Erythroblast (primary cell): Measurements from ENCODE around the gene CELF2.
A peak's percentile ranks its signal among the peaks of the same experiment; 100 is the strongest.

Experiments
- DNase-seq, 2 experiments: peaks; one replicate each; lab custom pipeline; 2025; lab: John Stamatoyannopoulos, UW
- GATA1 ChIP-seq: IDR thresholded peaks from 2 replicates; pipeline ENCODE4 v1.6.1; 2011; ENCODE audit warnings: low read depth, mild to moderate bottlenecking, control low read depth, low read length, moderate library complexity
- POLR2A ChIP-seq: IDR thresholded peaks from 2 replicates; pipeline ENCODE4 v1.6.1; 2011; ENCODE audit warnings: mild to moderate bottlenecking, low read length

The CELF2 gene

DNA sequence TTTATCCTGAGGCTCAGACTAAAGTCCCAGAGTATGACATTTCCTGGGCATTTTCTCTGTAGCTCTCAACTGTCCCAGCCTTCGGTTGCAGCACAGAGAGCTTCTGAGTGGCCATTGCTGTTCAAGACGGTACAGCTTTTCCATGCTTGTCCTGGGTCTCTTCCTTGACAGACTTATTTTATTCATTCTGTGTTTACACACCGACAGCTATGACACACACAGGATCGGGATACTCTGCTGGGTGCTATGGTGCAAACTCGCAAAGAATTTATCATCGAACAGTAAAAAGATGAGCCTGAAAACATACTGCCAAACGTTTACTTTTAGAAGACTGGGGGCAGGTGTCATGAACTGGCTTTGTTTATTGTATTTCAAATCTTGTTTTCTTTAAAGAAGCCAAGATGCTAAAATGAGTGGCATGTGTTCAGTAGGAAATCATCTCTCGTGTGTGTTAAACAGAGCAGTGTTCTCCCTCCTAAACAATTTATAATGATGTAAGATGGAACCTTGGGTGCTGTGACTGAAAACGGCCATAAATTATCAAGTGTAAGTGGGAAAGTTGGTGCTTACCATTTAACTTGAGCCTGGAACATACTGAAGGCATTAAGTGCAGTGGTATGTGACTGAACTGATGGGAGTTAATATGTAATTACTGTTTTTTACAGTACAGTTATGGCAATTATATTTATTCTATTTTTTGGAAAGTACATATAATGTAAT, 120.8 kb downstream of the CELF2 start:
- no peak for DNase-seq

DNA sequence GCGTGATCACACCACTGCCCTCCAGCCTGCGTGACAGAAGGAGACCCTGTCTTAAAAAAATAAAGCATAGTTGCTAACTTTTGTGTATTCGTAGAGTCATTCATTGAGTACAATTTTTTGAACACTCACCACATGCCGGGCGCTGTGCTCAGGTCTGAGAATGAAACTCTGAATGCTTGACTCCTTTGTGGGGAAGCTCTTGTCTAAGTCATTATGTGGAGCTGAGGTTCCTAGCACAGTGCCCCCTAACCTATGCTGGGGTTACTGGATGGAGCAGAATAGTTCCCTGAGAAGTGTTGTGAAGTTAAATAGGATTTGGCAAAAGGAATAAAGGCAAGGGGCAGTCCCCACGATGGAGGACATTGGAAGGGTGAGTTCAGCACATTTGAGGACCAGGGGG, 123.3 kb downstream of the CELF2 start:
- DNase-seq, result no peak
- TF ChIP-seq GATA1, result no peak

More for the DNA sequence above, 120.8 kb downstream of the CELF2 start:
- no peak for TF ChIP-seq POLR2A
- TF ChIP-seq GATA1, result no peak

DNA sequence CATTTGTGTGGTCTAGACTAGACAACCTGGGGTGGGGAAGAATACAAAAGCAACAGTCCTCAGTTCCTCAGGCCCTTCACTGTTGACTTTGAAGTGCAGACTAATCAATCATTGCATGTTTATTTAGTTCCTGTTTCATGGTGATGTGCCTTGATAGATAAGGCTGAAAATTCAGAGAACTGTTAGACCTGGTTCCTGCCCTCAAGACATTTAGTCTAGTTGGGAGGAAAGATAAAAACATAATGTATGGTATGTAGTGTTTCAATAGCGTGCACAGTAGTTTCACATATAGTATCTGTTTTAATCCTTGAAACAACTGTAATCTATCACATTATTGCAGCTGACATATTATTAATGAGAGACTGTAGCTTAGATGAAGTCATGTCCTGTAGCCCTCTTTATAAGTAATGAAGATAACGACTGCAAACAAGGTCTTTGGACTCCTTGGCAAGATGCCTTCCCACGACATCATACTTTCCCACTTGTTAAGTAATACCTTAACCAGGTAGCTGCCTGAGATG, 124.0 kb downstream of the CELF2 start:
- TF ChIP-seq POLR2A, result no peak
- peak; percentile 29 to 75 for DNase-seq

GRCh38 chr10:11142777-11143176, 125.1 kb downstream of the CELF2 start:
- no peak for DNase-seq
- no peak for TF ChIP-seq POLR2A
- no peak for TF ChIP-seq GATA1

- no peak for DNase-seq
- TF ChIP-seq GATA1, result no peak
- TF ChIP-seq POLR2A, result no peak
Observed at GRCh38 chr10:11143242-11143641, 125.6 kb downstream of the CELF2 start.

GRCh38 chr10:11144626-11145494, 127.2 kb downstream of the CELF2 start:
- no peak for TF ChIP-seq GATA1
- TF ChIP-seq POLR2A, result no peak
- no peak for DNase-seq

DNA sequence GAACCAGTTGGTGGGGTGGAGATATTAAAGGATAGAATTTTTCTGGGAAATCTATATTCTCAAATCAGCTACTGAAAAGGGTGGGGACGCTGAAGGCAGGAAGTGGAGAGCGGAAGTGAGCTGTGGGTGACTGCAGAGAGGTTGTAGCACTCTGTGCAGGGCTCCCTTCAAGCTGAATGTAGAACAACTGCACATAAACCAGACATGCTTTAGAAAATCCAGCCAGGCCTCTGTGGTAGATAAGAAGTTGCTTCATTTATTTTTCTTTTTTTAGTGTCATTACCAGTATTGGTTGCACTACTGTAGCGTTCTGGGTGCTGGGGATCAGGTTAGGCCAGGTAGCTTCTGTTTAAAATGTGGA, 127.8 kb downstream of the CELF2 start:
- DNase-seq, result peak in 1 of 2 experiments; percentile 17
- TF ChIP-seq GATA1, result no peak
- no peak for TF ChIP-seq POLR2A

GRCh38 chr10:11146402-11147171, 128.9 kb downstream of the CELF2 start:
- TF ChIP-seq POLR2A (no peak), GATA1 (no peak)
- DNase-seq, result peak in 1 of 2 experiments; percentile 12

DNA sequence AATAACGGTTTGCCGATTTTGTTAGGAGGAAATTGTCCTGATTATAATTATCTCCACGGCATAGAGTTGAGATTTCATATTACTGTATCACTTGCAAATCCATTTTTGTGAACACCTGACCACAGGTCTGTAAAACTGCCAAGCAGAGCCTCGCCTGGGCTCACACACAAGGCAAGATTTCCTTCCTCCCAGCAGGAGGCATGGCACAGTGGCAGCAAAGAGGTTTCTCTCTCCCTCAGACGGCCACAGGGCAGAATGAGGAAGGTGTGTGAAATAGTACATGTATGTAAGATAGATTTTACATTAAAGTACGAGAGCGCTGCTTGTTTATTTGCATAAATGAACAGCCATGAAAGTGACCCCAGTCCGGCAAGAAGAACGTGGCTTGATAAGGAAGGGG, 130.1 kb downstream of the CELF2 start:
- DNase-seq, result no peak
- TF ChIP-seq GATA1 (no peak), POLR2A (no peak)

- no peak for DNase-seq
- TF ChIP-seq GATA1 (no peak), POLR2A (no peak)
Observed at GRCh38 chr10:11148142-11149028, 130.7 kb downstream of the CELF2 start.

DNA sequence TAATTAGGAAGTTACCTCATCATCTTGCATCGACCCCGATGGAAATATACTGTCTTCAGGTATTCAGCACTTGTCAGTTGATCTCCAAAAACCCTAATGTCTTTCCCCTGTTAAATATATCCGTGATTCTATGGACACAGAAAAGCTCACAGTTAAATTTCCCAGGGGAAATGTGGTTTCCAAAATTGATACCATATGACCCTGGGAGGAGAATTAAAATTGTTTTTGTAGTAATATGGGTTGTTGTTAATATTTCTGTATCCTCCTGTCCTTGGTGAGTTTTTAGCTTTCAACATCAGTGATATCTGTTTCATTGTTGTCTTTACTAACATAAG, 132.1 kb downstream of the CELF2 start:
- no peak for DNase-seq
- TF ChIP-seq POLR2A, result no peak
- no peak for TF ChIP-seq GATA1

GRCh38 chr10:11150231-11150731, 132.6 kb downstream of the CELF2 start:
- DNase-seq, result no peak
- TF ChIP-seq POLR2A (no peak), GATA1 (no peak)
